HFF-Myc (cell line): Measurements from ENCODE around the gene KRAS.

Experiments used
- DNase-seq: peaks from one replicate; pipeline ENCODE4 v3.0.0-alpha.2; 2011; ENCODE audit warnings: low read depth; ENCODE audit errors: extremely low read depth
- H3K4me3 ChIP-seq: replicated peaks from 2 replicates; pipeline ENCODE4 v1.5.1; 2011; ENCODE audit warnings: low read depth, mild to moderate bottlenecking, control low read depth, low read length
- CTCF ChIP-seq: IDR thresholded peaks from 2 replicates; pipeline ENCODE4 v1.5.1; 2012; ENCODE audit warnings: mild to moderate bottlenecking, low read depth, low read length, control low read depth; ENCODE audit errors: missing control alignments

The KRAS gene

GRCh38 chr12:25236626-25237025, 14.1 kb downstream of the KRAS start:
- DNase-seq, result no peak
- H3K4me3 ChIP-seq, result no peak overlapping the region
- no peak for TF ChIP-seq CTCF

GRCh38 chr12:25236190-25236589, 14.5 kb downstream of the KRAS start:
- no peak overlapping the region for H3K4me3 ChIP-seq
- TF ChIP-seq CTCF, result no peak
- DNase-seq, result no peak

DNA sequence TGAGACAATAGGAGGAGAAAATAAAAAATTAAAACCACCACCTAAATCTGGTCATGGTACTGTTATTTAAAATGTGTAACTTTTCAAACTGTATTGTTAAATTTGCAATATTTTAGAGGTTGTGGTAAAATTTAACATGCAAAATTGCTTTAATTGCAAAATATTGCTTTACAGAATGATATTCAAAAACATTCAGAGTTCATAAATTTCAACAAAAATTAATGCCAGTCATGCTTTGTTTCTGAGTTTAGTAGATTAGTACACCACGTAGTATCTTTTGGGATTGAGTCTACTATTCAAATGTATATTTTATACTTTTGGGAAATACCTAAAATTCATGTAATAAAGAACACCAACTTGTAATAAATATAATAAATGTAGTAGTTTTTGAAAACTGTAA, 37.4 kb downstream of the KRAS start:
- TF ChIP-seq CTCF, result no peak
- H3K4me3 ChIP-seq, result no peak overlapping the region
- DNase-seq, result no peak

- TF ChIP-seq CTCF, result no peak
- H3K4me3 ChIP-seq, result no peak overlapping the region
- no peak for DNase-seq
Observed at GRCh38 chr12:25208554-25208953, 42.2 kb downstream of the KRAS start.

DNA sequence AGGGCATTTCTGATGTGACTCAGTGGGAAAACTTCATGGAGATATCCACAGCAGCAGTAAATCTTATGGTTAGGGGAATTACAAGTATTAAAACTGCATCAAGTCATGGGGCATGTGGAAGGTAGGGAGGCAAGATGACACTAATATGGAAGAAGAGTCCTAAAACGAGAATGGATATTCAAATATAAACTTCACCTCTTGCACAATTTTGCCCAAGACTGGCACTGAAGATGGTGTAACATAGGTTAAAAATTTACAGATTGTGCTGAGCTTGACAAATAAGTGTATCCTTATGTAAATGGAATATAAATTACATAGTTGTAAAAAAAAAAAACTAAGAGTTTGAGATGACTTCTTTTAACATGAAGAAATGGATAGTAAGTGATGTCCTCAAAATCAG, 42.9 kb downstream of the KRAS start:
- no peak overlapping the region for H3K4me3 ChIP-seq
- TF ChIP-seq CTCF, result no peak
- no peak for DNase-seq

GRCh38 chr12:25207411-25207810, 43.3 kb downstream of the KRAS start:
- no peak for TF ChIP-seq CTCF
- DNase-seq, result no peak
- no peak overlapping the region for H3K4me3 ChIP-seq

DNA sequence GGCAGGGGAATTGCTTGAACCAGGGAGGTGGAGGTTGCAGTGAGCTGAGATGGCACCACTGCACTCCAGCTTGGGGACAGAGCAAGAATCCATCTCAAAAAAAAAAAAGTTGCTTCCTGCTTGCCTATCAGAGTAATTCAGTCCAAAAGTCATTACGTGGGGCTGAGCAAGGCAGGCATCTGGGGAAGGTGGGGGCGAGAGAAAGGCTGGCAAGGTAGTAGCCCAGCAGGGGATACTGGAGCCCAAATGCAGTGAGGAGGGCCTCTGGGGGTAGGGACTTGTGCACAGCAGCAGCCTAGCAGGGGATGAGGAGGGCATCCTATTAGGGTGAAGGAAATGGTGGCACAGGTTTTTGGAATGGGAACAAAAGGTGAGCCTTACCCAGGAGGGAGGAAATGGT, 48.6 kb downstream of the KRAS start:
- no peak for TF ChIP-seq CTCF
- H3K4me3 ChIP-seq, result no peak overlapping the region
- no peak for DNase-seq
